Measurements from ENCODE around the gene CPXM1. TPM values are rescaled to one million over a fixed set of nuclear protein-coding genes. Genes with fewer than 3 reads are reported as not detected.

The CPXM1 gene
- total and polyA plus RNA-seq, 10 of the 15 experiments (the other 5 are each of a cell fraction or from before 2014, with no cell fraction given), result 0.22 to 3.9 (median 0.63) TPM; not detected in 2

DNA sequence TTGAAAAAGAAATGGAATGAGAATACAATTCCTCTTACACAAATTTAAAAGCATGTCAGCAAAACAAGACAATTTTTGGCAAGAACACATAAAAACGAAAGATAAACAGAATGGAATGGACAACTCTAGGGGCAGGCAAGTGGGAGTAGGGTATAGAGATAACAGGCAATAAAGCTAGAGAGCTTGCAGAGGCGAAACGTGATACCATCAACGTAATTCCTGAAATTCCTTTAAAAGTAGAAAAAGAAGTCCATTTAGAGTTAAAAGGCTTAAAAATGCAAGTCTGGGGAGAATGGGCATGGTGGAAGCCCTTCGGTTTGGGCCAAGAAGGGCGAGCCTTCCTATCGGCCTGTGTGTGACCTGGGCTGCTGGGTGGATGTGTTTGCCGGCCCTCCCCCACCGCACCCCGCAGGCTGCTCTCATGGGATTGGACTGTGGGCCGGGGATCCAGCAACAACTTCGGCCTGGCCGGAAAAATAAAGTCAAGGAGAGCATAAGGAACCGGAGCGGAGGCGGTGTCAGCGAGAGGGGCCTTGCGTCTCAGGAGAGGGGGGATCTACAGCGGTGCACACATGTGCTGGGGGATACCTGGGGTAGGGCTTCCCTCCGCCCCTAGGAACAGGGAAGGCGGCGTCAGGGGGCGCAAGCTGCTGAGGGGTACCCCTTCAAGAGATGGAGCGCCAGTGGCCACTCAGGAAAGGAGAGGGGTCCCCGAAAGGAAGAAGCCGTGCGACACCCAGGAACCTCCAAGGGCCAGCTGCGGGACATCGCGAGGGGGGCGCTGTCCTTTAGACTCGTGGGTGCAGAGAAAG, 19.9 kb upstream of the CPXM1 start (continued):
- TF ChIP-seq, protein P1, sequence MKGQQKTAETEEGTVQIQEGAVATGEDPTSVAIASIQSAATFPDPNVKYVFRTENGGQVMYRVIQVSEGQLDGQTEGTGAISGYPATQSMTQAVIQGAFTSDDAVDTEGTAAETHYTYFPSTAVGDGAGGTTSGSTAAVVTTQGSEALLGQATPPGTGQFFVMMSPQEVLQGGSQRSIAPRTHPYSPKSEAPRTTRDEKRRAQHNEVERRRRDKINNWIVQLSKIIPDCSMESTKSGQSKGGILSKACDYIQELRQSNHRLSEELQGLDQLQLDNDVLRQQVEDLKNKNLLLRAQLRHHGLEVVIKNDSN (IDR thresholded peaks at IDR 0.05; ENCODE audit: borderline replicate concordance, extremely low read length, insufficient read depth, low read depth, low read length), result no peak
- TF ChIP-seq CREB1 (IDR thresholded peaks at IDR 0.05; ENCODE audit: low read depth), result no peak
- no peak for TF ChIP-seq NFYA (IDR thresholded peaks at IDR 0.05; ENCODE audit: borderline replicate concordance, low read depth, low read length)
- TF ChIP-seq CHD2 (IDR thresholded peaks at IDR 0.05; ENCODE audit: borderline replicate concordance, low read depth, low read length), result no peak

- intact Hi-C loops (cut with micrococcal nuclease; ENCODE audit: unreplicated experiment) (no loop called here), in situ Hi-C loops (cut with MboI) (no loop called here)
- H2AFZ ChIP-seq (ENCODE audit: control insufficient read depth, low read depth, low read length), result no peak overlapping the region
- no peak overlapping the region for H3K4me3 ChIP-seq
- no peak for DNase-seq (ENCODE audit: low read depth, low spot score)
- no TSS peak for BruUV-seq (replicated peaks)
- H3K4me1 ChIP-seq (ENCODE audit: control insufficient read depth, insufficient read depth, low read length), result no peaks in the 10 kb centered on the region
- CTCF ChIA-PET, result no interaction called here
- POLR2A ChIA-PET, result no interaction called here
- no peak overlapping the region for H3K9ac ChIP-seq (ENCODE audit: control insufficient read depth, insufficient read depth, low read length)
- H3K36me3 ChIP-seq (ENCODE audit: control insufficient read depth in 2 of 2, insufficient read depth in 2 of 2, low read length in 1 of 2), result no peaks in the 10 kb centered on the region
- no peak for ATAC-seq
- SMC1A ChIA-PET (ENCODE audit: uncharacterized antibody, unreplicated experiment), result no interaction called here
- no peaks in the 10 kb centered on the region; a peak in 1 of 4 replicates for H3K27me3 ChIP-seq (replicated peaks in 1 of 2; ENCODE audit: control insufficient read depth in 2 of 2, insufficient read depth in 2 of 2, low read length in 1 of 2)
- no peaks in the 10 kb centered on the region for H3K9me3 ChIP-seq (replicated peaks; ENCODE audit: control insufficient read depth, insufficient read depth, low read length)
- no peak overlapping the region for H3K4me2 ChIP-seq (ENCODE audit: control insufficient read depth, insufficient read depth)
- no peak overlapping the region for H3K27ac ChIP-seq (ENCODE audit: control insufficient read depth, insufficient read depth)
- RAD21 ChIA-PET (ENCODE audit: unreplicated experiment), result no interaction called here
- WGBS (ENCODE audit: insufficient coverage, insufficient replicate concordance, low lambda C conversion rate, missing lambda C conversion rate), result 38% methylated on average over 7 of the region's 7 CpGs
- no peak for FAIRE-seq
- no peaks in the 10 kb centered on the region for H4K20me1 ChIP-seq (ENCODE audit: control insufficient read depth, insufficient read depth)
- no peaks in the 10 kb centered on the region for H3K79me2 ChIP-seq (ENCODE audit: control insufficient read depth, insufficient read depth, low read length)
- TF ChIP-seq ZBTB4 (CRISPR knock-in tag; IDR thresholded peaks at IDR 0.05) (no peak), CTCF (IDR thresholded peaks at IDR 0.05 in 2 of 3, conservative IDR thresholded peaks at IDR 0.05 in 1 of 3; ENCODE audit: control insufficient read depth in 2 of 3, extremely low read depth in 1 of 3, insufficient read depth in 1 of 3, low read depth in 3 of 3, low read length in 3 of 3) (no peak), RFX5 (IDR thresholded peaks at IDR 0.05; ENCODE audit: low read depth, low read length) (no peak), POU2F2 (IDR thresholded peaks at IDR 0.05; ENCODE audit: borderline replicate concordance, low read depth, low read length) (no peak), IKZF2 (IDR thresholded peaks at IDR 0.05) (no peak)
- TF ChIP-seq, protein P2, sequence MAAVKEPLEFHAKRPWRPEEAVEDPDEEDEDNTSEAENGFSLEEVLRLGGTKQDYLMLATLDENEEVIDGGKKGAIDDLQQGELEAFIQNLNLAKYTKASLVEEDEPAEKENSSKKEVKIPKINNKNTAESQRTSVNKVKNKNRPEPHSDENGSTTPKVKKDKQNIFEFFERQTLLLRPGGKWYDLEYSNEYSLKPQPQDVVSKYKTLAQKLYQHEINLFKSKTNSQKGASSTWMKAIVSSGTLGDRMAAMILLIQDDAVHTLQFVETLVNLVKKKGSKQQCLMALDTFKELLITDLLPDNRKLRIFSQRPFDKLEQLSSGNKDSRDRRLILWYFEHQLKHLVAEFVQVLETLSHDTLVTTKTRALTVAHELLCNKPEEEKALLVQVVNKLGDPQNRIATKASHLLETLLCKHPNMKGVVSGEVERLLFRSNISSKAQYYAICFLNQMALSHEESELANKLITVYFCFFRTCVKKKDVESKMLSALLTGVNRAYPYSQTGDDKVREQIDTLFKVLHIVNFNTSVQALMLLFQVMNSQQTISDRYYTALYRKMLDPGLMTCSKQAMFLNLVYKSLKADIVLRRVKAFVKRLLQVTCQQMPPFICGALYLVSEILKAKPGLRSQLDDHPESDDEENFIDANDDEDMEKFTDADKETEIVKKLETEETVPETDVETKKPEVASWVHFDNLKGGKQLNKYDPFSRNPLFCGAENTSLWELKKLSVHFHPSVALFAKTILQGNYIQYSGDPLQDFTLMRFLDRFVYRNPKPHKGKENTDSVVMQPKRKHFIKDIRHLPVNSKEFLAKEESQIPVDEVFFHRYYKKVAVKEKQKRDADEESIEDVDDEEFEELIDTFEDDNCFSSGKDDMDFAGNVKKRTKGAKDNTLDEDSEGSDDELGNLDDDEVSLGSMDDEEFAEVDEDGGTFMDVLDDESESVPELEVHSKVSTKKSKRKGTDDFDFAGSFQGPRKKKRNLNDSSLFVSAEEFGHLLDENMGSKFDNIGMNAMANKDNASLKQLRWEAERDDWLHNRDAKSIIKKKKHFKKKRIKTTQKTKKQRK (IDR thresholded peaks at IDR 0.05; ENCODE audit: low read depth, low read length), result no peak
Measured at GRCh38 chr20:2817891-2818595, 17.6 kb upstream of the CPXM1 start.
